ENCODE measurements around the gene PRSS38.
"Not testable (repeated sequence)": the region's sequence is repeated elsewhere in the genome, so short reads cannot be mapped to it uniquely, and the experiment has no call there.

PRSS38 gene

GRCh38 chr1:227864882-227865281, 49.4 kb downstream of the PRSS38 start:
- Histone ChIP-seq H3K4me2 (ENCODE audit: low read length) (no peak overlapping the region), H3K27me3 (ENCODE audit: low read depth, low read length) (no peaks in the 10 kb centered on the region), H3K9me3 (ENCODE audit: insufficient read depth, low read length) (no peaks in the 10 kb centered on the region), H3K9ac (ENCODE audit: low read length) (no peak overlapping the region), H4K20me1 (ENCODE audit: insufficient read depth, low read length) (no peaks in the 10 kb centered on the region), H3K27ac (ENCODE audit: low read length) (no peak overlapping the region), H2AFZ (ENCODE audit: low read depth, low read length) (no peak overlapping the region), H3K36me3 (replicated peaks; ENCODE audit: low read depth, low read length) (no peaks in the 10 kb centered on the region), H3K79me2 (ENCODE audit: low read length) (no peaks in the 10 kb centered on the region), H3K4me3 (ENCODE audit: low read length) (no peak overlapping the region), H3K4me1 (ENCODE audit: low read length) (no peaks in the 10 kb centered on the region)
- TF ChIP-seq EZH2phosphoT487 (IDR thresholded peaks at IDR 0.05; ENCODE audit: low read depth) (no peak), CTCF (IDR thresholded peaks at IDR 0.05; ENCODE audit: low read depth, low read length) (no peak)

- no peaks in the 10 kb centered on the region for H4K20me1 ChIP-seq (ENCODE audit: insufficient read depth, low read length)
- no peaks in the 10 kb centered on the region for H3K4me1 ChIP-seq (ENCODE audit: low read length)
- no peaks in the 10 kb centered on the region for H3K9me3 ChIP-seq (ENCODE audit: insufficient read depth, low read length)
- H3K79me2 ChIP-seq (ENCODE audit: low read length), result no peaks in the 10 kb centered on the region
- 0 out of 2 replicates have a peak, but pooled peaks cover 5% of the 10 kb centered on the region for H3K27me3 ChIP-seq (ENCODE audit: low read depth, low read length)
- no peak overlapping the region for H3K4me3 ChIP-seq (ENCODE audit: low read length)
- H3K4me2 ChIP-seq (ENCODE audit: low read length), result no peak overlapping the region
- TF ChIP-seq CTCF (IDR thresholded peaks at IDR 0.05; ENCODE audit: low read depth, low read length) (no peak), EZH2phosphoT487 (IDR thresholded peaks at IDR 0.05; ENCODE audit: low read depth) (no peak)
- no peaks in the 10 kb centered on the region for H3K36me3 ChIP-seq (replicated peaks; ENCODE audit: low read depth, low read length)
- no peak overlapping the region for H3K9ac ChIP-seq (ENCODE audit: low read length)
- H2AFZ ChIP-seq (ENCODE audit: low read depth, low read length), result no peak overlapping the region
- no peak overlapping the region for H3K27ac ChIP-seq (ENCODE audit: low read length)
These were observed 53.9 kb downstream of the PRSS38 start for GRCh38 chr1:227869279-227869842.

- TF ChIP-seq EZH2phosphoT487 (IDR thresholded peaks at IDR 0.05; ENCODE audit: low read depth) (no peak), CTCF (IDR thresholded peaks at IDR 0.05; ENCODE audit: low read depth, low read length) (no peak)
- H3K4me3 ChIP-seq (ENCODE audit: low read length), result no peak overlapping the region
- no peaks in the 10 kb centered on the region for H4K20me1 ChIP-seq (ENCODE audit: insufficient read depth, low read length)
- no peaks in the 10 kb centered on the region for H3K9me3 ChIP-seq (ENCODE audit: insufficient read depth, low read length)
- H3K27me3 ChIP-seq (ENCODE audit: low read depth, low read length), result 0 out of 2 replicates have a peak, but pooled peaks cover 5% of the 10 kb centered on the region
- H3K4me2 ChIP-seq (ENCODE audit: low read length), result no peak overlapping the region
- H3K36me3 ChIP-seq (replicated peaks; ENCODE audit: low read depth, low read length), result no peaks in the 10 kb centered on the region
- H3K9ac ChIP-seq (ENCODE audit: low read length), result no peak overlapping the region
- no peak overlapping the region for H3K27ac ChIP-seq (ENCODE audit: low read length)
- no peaks in the 10 kb centered on the region for H3K4me1 ChIP-seq (ENCODE audit: low read length)
- H3K79me2 ChIP-seq (ENCODE audit: low read length), result no peaks in the 10 kb centered on the region
- no peak overlapping the region for H2AFZ ChIP-seq (ENCODE audit: low read depth, low read length)
These were observed 54.4 kb downstream of the PRSS38 start for GRCh38 chr1:227869851-227870305.

- Histone ChIP-seq H3K4me2 (ENCODE audit: low read length) (no peak overlapping the region), H3K9me3 (ENCODE audit: insufficient read depth, low read length) (no peaks in the 10 kb centered on the region), H3K4me3 (ENCODE audit: low read length) (no peak overlapping the region), H3K79me2 (ENCODE audit: low read length) (no peaks in the 10 kb centered on the region), H3K4me1 (ENCODE audit: low read length) (no peaks in the 10 kb centered on the region), H3K27me3 (ENCODE audit: low read depth, low read length) (0 out of 2 replicates have a peak, but pooled peaks cover 5% of the 10 kb centered on the region), H4K20me1 (ENCODE audit: insufficient read depth, low read length) (no peaks in the 10 kb centered on the region), H2AFZ (ENCODE audit: low read depth, low read length) (no peak overlapping the region), H3K36me3 (replicated peaks; ENCODE audit: low read depth, low read length) (no peaks in the 10 kb centered on the region), H3K9ac (ENCODE audit: low read length) (no peak overlapping the region), H3K27ac (ENCODE audit: low read length) (no peak overlapping the region)
- TF ChIP-seq CTCF (IDR thresholded peaks at IDR 0.05; ENCODE audit: low read depth, low read length) (no peak), EZH2phosphoT487 (IDR thresholded peaks at IDR 0.05; ENCODE audit: low read depth) (no peak)
These were observed 54.9 kb downstream of the PRSS38 start for GRCh38 chr1:227870366-227870765.

- not testable (repeated sequence) for H3K27ac ChIP-seq (ENCODE audit: low read length); H3K9ac ChIP-seq (ENCODE audit: low read length); H3K27me3 ChIP-seq (ENCODE audit: low read depth, low read length); H2AFZ ChIP-seq (ENCODE audit: low read depth, low read length); H3K9me3 ChIP-seq (ENCODE audit: insufficient read depth, low read length); H3K79me2 ChIP-seq (ENCODE audit: low read length); H3K4me3 ChIP-seq (ENCODE audit: low read length); H3K36me3 ChIP-seq (replicated peaks; ENCODE audit: low read depth, low read length); H3K4me2 ChIP-seq (ENCODE audit: low read length); H4K20me1 ChIP-seq (ENCODE audit: insufficient read depth, low read length); H3K4me1 ChIP-seq (ENCODE audit: low read length)
These were observed 56.4 kb downstream of the PRSS38 start for GRCh38 chr1:227871892-227872291.

- not testable (repeated sequence) for H3K27ac ChIP-seq (ENCODE audit: low read length); H3K9ac ChIP-seq (ENCODE audit: low read length); H4K20me1 ChIP-seq (ENCODE audit: insufficient read depth, low read length); H3K4me2 ChIP-seq (ENCODE audit: low read length); H3K4me3 ChIP-seq (ENCODE audit: low read length); H3K4me1 ChIP-seq (ENCODE audit: low read length); H2AFZ ChIP-seq (ENCODE audit: low read depth, low read length); H3K79me2 ChIP-seq (ENCODE audit: low read length); H3K9me3 ChIP-seq (ENCODE audit: insufficient read depth, low read length); H3K36me3 ChIP-seq (replicated peaks; ENCODE audit: low read depth, low read length)
- H3K27me3 ChIP-seq (ENCODE audit: low read depth, low read length), result peaks cover 16% of the 10 kb centered on the region
These were observed 62.3 kb downstream of the PRSS38 start for GRCh38 chr1:227877810-227878209.

Measured in OCI-LY3 (cell line).